Activated naive CD8-positive, alpha-beta T cell treated with anti-CD3 and anti-CD28 coated beads for 36 hours (primary cell): ENCODE results near the gene UVRAG. TPM values are rescaled to one million over a fixed set of nuclear protein-coding genes. Genes with fewer than 3 reads are reported as not detected.

Source experiments
- DNase-seq: peaks from one replicate; pipeline ENCODE4 v3.0.0; 2021
- H3K27ac Mint-ChIP-seq: one replicate; pipeline ENCODE4 v1.8.0; 2022; ENCODE audit warnings: mild to moderate bottlenecking, moderate library complexity, mixed read lengths
- H3K27me3 Mint-ChIP-seq: one replicate; pipeline ENCODE4 v1.8.0; 2022; ENCODE audit warnings: mild to moderate bottlenecking, mixed read lengths
- H3K36me3 Mint-ChIP-seq: one replicate; pipeline ENCODE4 v1.8.0; 2021; ENCODE audit warnings: mild to moderate bottlenecking, mixed read lengths
- H3K4me1 Mint-ChIP-seq: one replicate; pipeline ENCODE4 v1.8.0; 2021; ENCODE audit warnings: mixed read lengths
- H3K4me3 Mint-ChIP-seq: one replicate; pipeline ENCODE4 v1.8.0; 2022; ENCODE audit warnings: mild to moderate bottlenecking, moderate library complexity, mixed read lengths
- H3K9me3 Mint-ChIP-seq: one replicate; pipeline ENCODE4 v1.8.0; 2022; ENCODE audit warnings: mixed read lengths
- total RNA-seq, 2 experiments: library from RNA; stranded (reverse); gene quantifications; one replicate each; pipeline ENCODE4 v1.2.3, GENCODE V29; 2021

Gene UVRAG
- total RNA-seq, 2 experiments from 2014 or later: 16.8 to 17.7 TPM

GRCh38 chr11:76025068-76025467 lies 210.1 kb downstream of the UVRAG start:
- H3K4me3 Mint-ChIP-seq: no peak overlapping the region
- H3K27ac Mint-ChIP-seq: no peak overlapping the region
- peaks cover 7% of the 10 kb centered on the region for H3K4me1 Mint-ChIP-seq
- no peaks in the 10 kb centered on the region for H3K9me3 Mint-ChIP-seq
- DNase-seq: no peak
- H3K36me3 Mint-ChIP-seq: peaks cover 28% of the 10 kb centered on the region
- no peaks in the 10 kb centered on the region for H3K27me3 Mint-ChIP-seq

- Mint-ChIP-seq H3K4me1 (peaks cover 7% of the 10 kb centered on the region), H3K9me3 (no peaks in the 10 kb centered on the region), H3K27me3 (no peaks in the 10 kb centered on the region), H3K36me3 (peaks cover 23% of the 10 kb centered on the region), H3K27ac (no peak overlapping the region), H3K4me3 (no peak overlapping the region)
- DNase-seq: no peak
These were observed 210.8 kb downstream of the UVRAG start for GRCh38 chr11:76025817-76026216.

- DNase-seq: no peak
- Mint-ChIP-seq H3K4me3 (no peak overlapping the region), H3K4me1 (peaks cover 5% of the 10 kb centered on the region), H3K27me3 (no peaks in the 10 kb centered on the region), H3K9me3 (no peaks in the 10 kb centered on the region), H3K27ac (no peak overlapping the region), H3K36me3 (peaks cover 19% of the 10 kb centered on the region)
These were observed 211.3 kb downstream of the UVRAG start for GRCh38 chr11:76026281-76026680.

- no peak overlapping the region for H3K27ac Mint-ChIP-seq
- H3K36me3 Mint-ChIP-seq: peaks cover 15% of the 10 kb centered on the region
- no peak for DNase-seq
- H3K4me3 Mint-ChIP-seq: no peak overlapping the region
- H3K27me3 Mint-ChIP-seq: no peaks in the 10 kb centered on the region
- no peaks in the 10 kb centered on the region for H3K9me3 Mint-ChIP-seq
- peaks cover 5% of the 10 kb centered on the region for H3K4me1 Mint-ChIP-seq
These were observed 211.9 kb downstream of the UVRAG start for GRCh38 chr11:76026862-76027261.

GRCh38 chr11:76030286-76030685 lies 215.3 kb downstream of the UVRAG start:
- H3K27me3 Mint-ChIP-seq: no peaks in the 10 kb centered on the region
- DNase-seq: no peak
- no peaks in the 10 kb centered on the region for H3K9me3 Mint-ChIP-seq
- peaks cover 10% of the 10 kb centered on the region for H3K36me3 Mint-ChIP-seq
- H3K4me3 Mint-ChIP-seq: no peak overlapping the region
- H3K4me1 Mint-ChIP-seq: peaks cover 4% of the 10 kb centered on the region
- no peak overlapping the region for H3K27ac Mint-ChIP-seq

GRCh38 chr11:76030968-76031590 lies 216.1 kb downstream of the UVRAG start:
- no peaks in the 10 kb centered on the region for H3K9me3 Mint-ChIP-seq
- H3K4me1 Mint-ChIP-seq: peaks cover 4% of the 10 kb centered on the region
- H3K27me3 Mint-ChIP-seq: no peaks in the 10 kb centered on the region
- DNase-seq: no peak
- no peak overlapping the region for H3K4me3 Mint-ChIP-seq
- H3K36me3 Mint-ChIP-seq: peaks cover 10% of the 10 kb centered on the region
- no peak overlapping the region for H3K27ac Mint-ChIP-seq

GRCh38 chr11:76033699-76034098 lies 218.7 kb downstream of the UVRAG start:
- Mint-ChIP-seq H3K4me3 (no peak overlapping the region), H3K27me3 (no peaks in the 10 kb centered on the region), H3K4me1 (peaks cover 5% of the 10 kb centered on the region), H3K27ac (no peak overlapping the region), H3K9me3 (no peaks in the 10 kb centered on the region), H3K36me3 (peaks cover 5% of the 10 kb centered on the region)
- no peak for DNase-seq

- H3K36me3 Mint-ChIP-seq: peaks cover 2% of the 10 kb centered on the region
- H3K27ac Mint-ChIP-seq: no peak overlapping the region
- no peaks in the 10 kb centered on the region for H3K9me3 Mint-ChIP-seq
- H3K4me3 Mint-ChIP-seq: no peak overlapping the region
- DNase-seq: no peak
- H3K4me1 Mint-ChIP-seq: peaks cover 8% of the 10 kb centered on the region
- H3K27me3 Mint-ChIP-seq: no peaks in the 10 kb centered on the region
These were observed 220.0 kb downstream of the UVRAG start for GRCh38 chr11:76035020-76035419.

GRCh38 chr11:76038608-76039007 lies 223.6 kb downstream of the UVRAG start:
- peaks cover 2% of the 10 kb centered on the region for H3K36me3 Mint-ChIP-seq
- H3K27me3 Mint-ChIP-seq: no peaks in the 10 kb centered on the region
- no peaks in the 10 kb centered on the region for H3K9me3 Mint-ChIP-seq
- peaks cover 7% of the 10 kb centered on the region for H3K4me1 Mint-ChIP-seq
- DNase-seq: no peak
- no peak overlapping the region for H3K27ac Mint-ChIP-seq
- H3K4me3 Mint-ChIP-seq: no peak overlapping the region

GRCh38 chr11:76041208-76041607 lies 226.2 kb downstream of the UVRAG start:
- Mint-ChIP-seq H3K9me3 (peaks cover 8% of the 10 kb centered on the region), H3K36me3 (peaks cover 24% of the 10 kb centered on the region), H3K27me3 (no peaks in the 10 kb centered on the region), H3K27ac (no peak overlapping the region), H3K4me1 (peaks cover 4% of the 10 kb centered on the region), H3K4me3 (no peak overlapping the region)
- DNase-seq: no peak

GRCh38 chr11:76044750-76045320 lies 229.8 kb downstream of the UVRAG start:
- Mint-ChIP-seq H3K4me1 (no peaks in the 10 kb centered on the region), H3K36me3 (peaks cover 51% of the 10 kb centered on the region), H3K9me3 (peaks cover 27% of the 10 kb centered on the region), H3K27ac (no peak overlapping the region), H3K4me3 (no peak overlapping the region), H3K27me3 (no peaks in the 10 kb centered on the region)
- DNase-seq: no peak

- DNase-seq: no peak
- Mint-ChIP-seq H3K27me3 (no peaks in the 10 kb centered on the region), H3K4me3 (no peak overlapping the region), H3K4me1 (no peaks in the 10 kb centered on the region), H3K36me3 (peaks cover 60% of the 10 kb centered on the region), H3K9me3 (peaks cover 27% of the 10 kb centered on the region), H3K27ac (no peak overlapping the region)
These were observed 232.2 kb downstream of the UVRAG start for GRCh38 chr11:76047231-76047630.

GRCh38 chr11:76047766-76048165 lies 232.8 kb downstream of the UVRAG start:
- no peaks in the 10 kb centered on the region for H3K4me1 Mint-ChIP-seq
- H3K27ac Mint-ChIP-seq: no peak overlapping the region
- H3K9me3 Mint-ChIP-seq: peaks cover 28% of the 10 kb centered on the region
- DNase-seq: no peak
- peaks cover 64% of the 10 kb centered on the region for H3K36me3 Mint-ChIP-seq
- H3K4me3 Mint-ChIP-seq: no peak overlapping the region
- no peaks in the 10 kb centered on the region for H3K27me3 Mint-ChIP-seq

- peaks cover 28% of the 10 kb centered on the region for H3K9me3 Mint-ChIP-seq
- no peak overlapping the region for H3K4me3 Mint-ChIP-seq
- peaks cover 67% of the 10 kb centered on the region for H3K36me3 Mint-ChIP-seq
- peak; percentile 9 for DNase-seq
- no peaks in the 10 kb centered on the region for H3K4me1 Mint-ChIP-seq
- no peak overlapping the region for H3K27ac Mint-ChIP-seq
- no peaks in the 10 kb centered on the region for H3K27me3 Mint-ChIP-seq
These were observed 233.8 kb downstream of the UVRAG start for GRCh38 chr11:76048763-76049162.

GRCh38 chr11:76049511-76049910 lies 234.5 kb downstream of the UVRAG start:
- Mint-ChIP-seq H3K36me3 (peaks cover 67% of the 10 kb centered on the region), H3K27me3 (no peaks in the 10 kb centered on the region), H3K4me3 (no peak overlapping the region), H3K9me3 (peaks cover 28% of the 10 kb centered on the region), H3K4me1 (no peaks in the 10 kb centered on the region), H3K27ac (no peak overlapping the region)
- no peak for DNase-seq

GRCh38 chr11:76051937-76052336 lies 236.9 kb downstream of the UVRAG start:
- no peak overlapping the region for H3K4me3 Mint-ChIP-seq
- peaks cover 17% of the 10 kb centered on the region for H3K9me3 Mint-ChIP-seq
- DNase-seq: no peak
- H3K4me1 Mint-ChIP-seq: no peaks in the 10 kb centered on the region
- no peak overlapping the region for H3K27ac Mint-ChIP-seq
- no peaks in the 10 kb centered on the region for H3K27me3 Mint-ChIP-seq
- peaks cover 61% of the 10 kb centered on the region for H3K36me3 Mint-ChIP-seq
